ENCODE results near the gene GLTP. TPM values are rescaled to one million over a fixed set of nuclear protein-coding genes. Genes with fewer than 3 reads are reported as not detected.
A peak's percentile ranks its signal among the peaks of the same experiment; 100 is the strongest.

Gene GLTP
- total and polyA plus RNA-seq, 2 of the 13 experiments (the other 11 are each of a cell fraction or from before 2014, with no cell fraction given), result 10.7 to 12.9 TPM

- TF ChIP-seq ZNF788 (CRISPR knock-in tag; IDR thresholded peaks at IDR 0.05; ENCODE audit: borderline replicate concordance) (peak; percentile 79; the same call in 1 of the 2 replicates), ZNF44 (CRISPR knock-in tag; IDR thresholded peaks at IDR 0.05) (no peak), KDM1A (CRISPR knock-in tag; IDR thresholded peaks at IDR 0.05) (peak; percentile 30; the same call in 1 of the 2 replicates), ZNF138 (CRISPR knock-in tag; IDR thresholded peaks at IDR 0.05; ENCODE audit: low read depth) (0 out of 2 replicates have a peak, but pooled peaks have one; percentile 35), ZBTB44 (CRISPR knock-in tag; IDR thresholded peaks at IDR 0.05) (peak; percentile 54; the same call in 1 of the 2 replicates), HDAC2 (CRISPR knock-in tag; IDR thresholded peaks at IDR 0.05) (peak; percentile 91), SOX13 (IDR thresholded peaks at IDR 0.05) (no peak), SOX13 (CRISPR knock-in tag; conservative IDR thresholded peaks at IDR 0.05 in 1 of 2, IDR thresholded peaks at IDR 0.05 in 1 of 2) (no peak), NAIF1 (CRISPR knock-in tag; IDR thresholded peaks at IDR 0.05; ENCODE audit: borderline replicate concordance) (peak; percentile 51; the same call in 1 of the 2 replicates), GZF1 (CRISPR knock-in tag; IDR thresholded peaks at IDR 0.05) (0 out of 2 replicates have a peak, but pooled peaks have one; percentile 27), FOXA1 (IDR thresholded peaks at IDR 0.05) (no peak), FOXA1 (CRISPR knock-in tag; IDR thresholded peaks at IDR 0.05) (peak; percentile 66; the same call in 1 of the 2 replicates), STAT6 (CRISPR knock-in tag; IDR thresholded peaks at IDR 0.05; ENCODE audit: borderline replicate concordance) (no peak; the same call in 1 of the 2 replicates), MED1 (CRISPR knock-in tag; IDR thresholded peaks at IDR 0.05) (peak; percentile 69), FLYWCH1 (CRISPR knock-in tag; IDR thresholded peaks at IDR 0.05) (no peak), FOSL2 (CRISPR knock-in tag; IDR thresholded peaks at IDR 0.05) (peak; percentile 12; the same call in 1 of the 2 replicates), FUBP1 (CRISPR knock-in tag; IDR thresholded peaks at IDR 0.05; ENCODE audit: borderline replicate concordance) (no peak), ZNF280D (CRISPR knock-in tag; IDR thresholded peaks at IDR 0.05) (0 out of 2 replicates have a peak, but pooled peaks have one; percentile 36), FOXC1 (CRISPR knock-in tag; IDR thresholded peaks at IDR 0.05; ENCODE audit: borderline replicate concordance) (peak; percentile 64; the same call in 1 of the 2 replicates)
Observed at GRCh38 chr12:109899783-109900751, 19.7 kb upstream of the GLTP start, which contains the start of gene TCHP (continued).
